ENCODE results near the gene SUPT6H. TPM values are rescaled to one million over a fixed set of nuclear protein-coding genes. Genes with fewer than 3 reads are reported as not detected.

The SUPT6H gene
- total RNA-seq, 1 experiment from 2014 or later: 61.3 TPM

GRCh38 chr17:28737770-28738679 is 76.0 kb downstream of the SUPT6H start (continued):
- no peak for TF ChIP-seq USF2 (CRISPR knock-in tag; IDR thresholded peaks at IDR 0.05)
- TF ChIP-seq ZBTB43 (CRISPR knock-in tag; IDR thresholded peaks at IDR 0.05): no peak
- no peak for TF ChIP-seq ZNF281 (CRISPR knock-in tag; IDR thresholded peaks at IDR 0.05)
- TF ChIP-seq NR1H2 (CRISPR knock-in tag; IDR thresholded peaks at IDR 0.05): no peak
- no peak for TF ChIP-seq TEAD1 (CRISPR knock-in tag; IDR thresholded peaks at IDR 0.05)
- no peak for TF ChIP-seq ZNF219 (CRISPR knock-in tag; IDR thresholded peaks at IDR 0.05; ENCODE audit: borderline replicate concordance)
- no peak for TF ChIP-seq E2F5 (CRISPR knock-in tag; IDR thresholded peaks at IDR 0.05)
- TF ChIP-seq PRDM15 (CRISPR knock-in tag; IDR thresholded peaks at IDR 0.05): no peak

GRCh38 chr17:28738680-28739384 is 76.8 kb downstream of the SUPT6H start:
- H3K4me3 Mint-ChIP-seq: no peak overlapping the region
- no peaks in the 10 kb centered on the region for H3K9me3 Mint-ChIP-seq
- peak overlapping the region; percentile 57; the same call in 1 of the 2 replicates for H3K27ac Mint-ChIP-seq
- POLR2A ChIA-PET: interaction anchor here (0.8 kb wide), 1 partner anchor 12 kb away, joined by 3 read pairs; the partner anchor contains the start of gene TLCD1
- H3K27me3 Mint-ChIP-seq (ENCODE audit: low read depth): no peaks in the 10 kb centered on the region
- no peak for DNase-seq (ENCODE audit: low spot score)
- H3K36me3 Mint-ChIP-seq: peaks cover 21% of the 10 kb centered on the region
- CTCF ChIA-PET: interaction anchor here (0.7 kb wide), 1 partner anchor 110 kb away, joined by 3 read pairs; no protein-coding TSS in a partner anchor
- peaks cover 13% of the 10 kb centered on the region for H3K4me1 Mint-ChIP-seq
- ATAC-seq: no peak
- TF ChIP-seq PRDM15 (CRISPR knock-in tag; IDR thresholded peaks at IDR 0.05): no peak
- no peak for TF ChIP-seq GRHL2 (CRISPR knock-in tag; IDR thresholded peaks at IDR 0.05; ENCODE audit: insufficient replicate concordance, severe bottlenecking)
- no peak for TF ChIP-seq STAT6 (CRISPR knock-in tag; conservative IDR thresholded peaks at IDR 0.05; ENCODE audit: low read depth)
- no peak for TF ChIP-seq CTCF (IDR thresholded peaks at IDR 0.05)
- no peak for TF ChIP-seq GABPB1 (CRISPR knock-in tag; IDR thresholded peaks at IDR 0.05)
- TF ChIP-seq TCF7 (CRISPR knock-in tag; IDR thresholded peaks at IDR 0.05; ENCODE audit: low read depth): no peak
